Epithelial cell of esophagus (primary cell): ENCODE measurements around the gene WHRN.

ENCODE experiments used
- DNase-seq: peaks from one replicate; pipeline ENCODE4 v3.0.0; 2010; ENCODE audit warnings: low read depth
- H3K4me3 ChIP-seq: 2 replicates; pipeline ENCODE4 v1.5.1; 2011; ENCODE audit warnings: mild to moderate bottlenecking, low read length, control low read depth
- CTCF ChIP-seq: IDR thresholded peaks from 2 replicates; pipeline ENCODE4 v1.5.1; 2011; ENCODE audit warnings: low read depth, mild to moderate bottlenecking, low read length, control low read depth, inconsistent platforms; ENCODE audit not compliant: insufficient read depth; ENCODE audit errors: missing control alignments

The WHRN gene

GRCh38 chr9:114382699-114383520 lies 122.4 kb downstream of the WHRN start:
- DNase-seq: no peak
- no peak overlapping the region for H3K4me3 ChIP-seq
- no peak for TF ChIP-seq CTCF

GRCh38 chr9:114378883-114379282 lies 126.4 kb downstream of the WHRN start:
- no peak overlapping the region for H3K4me3 ChIP-seq
- no peak for DNase-seq
- TF ChIP-seq CTCF: no peak

GRCh38 chr9:114378016-114378415 lies 127.3 kb downstream of the WHRN start:
- DNase-seq: no peak
- TF ChIP-seq CTCF: no peak
- no peak overlapping the region for H3K4me3 ChIP-seq

GRCh38 chr9:114376586-114377445 lies 128.5 kb downstream of the WHRN start:
- no peak for DNase-seq
- H3K4me3 ChIP-seq: no peak overlapping the region
- no peak for TF ChIP-seq CTCF

GRCh38 chr9:114375386-114376175 lies 129.7 kb downstream of the WHRN start:
- TF ChIP-seq CTCF: no peak
- no peak overlapping the region for H3K4me3 ChIP-seq

GRCh38 chr9:114374936-114375335 lies 130.3 kb downstream of the WHRN start:
- no peak overlapping the region for H3K4me3 ChIP-seq
- DNase-seq: no peak
- TF ChIP-seq CTCF: no peak

More at GRCh38 chr9:114375386-114376175, 129.7 kb downstream of the WHRN start:
- no peak for DNase-seq
